Right renal pelvis (tissue), 4 donors: ENCODE data around the gene TRPM6. TPM values are rescaled to one million over a fixed set of nuclear protein-coding genes. Genes with fewer than 3 reads are reported as not detected.
"Not testable (repeated sequence)": the region's sequence is repeated elsewhere in the genome, so short reads cannot be mapped to it uniquely, and the experiment has no call there.

Experiments used
- DNase-seq, 4 donors: peaks; one replicate each; pipeline ENCODE4 v3.0.0-alpha.2; 2013; ENCODE audit warnings: low read depth in 4 of 4, low spot score in 3 of 4, missing footprints in 1 of 4
- polyA plus RNA-seq, 4 donors: library from polyadenylated mRNA; unstranded; fragments of 120-200 nt; gene quantifications; one replicate each; pipeline ENCODE4 v1.2.1, GENCODE V29; 2013; ENCODE audit not compliant: insufficient read length in 4 of 4

TRPM6 gene, protein sequence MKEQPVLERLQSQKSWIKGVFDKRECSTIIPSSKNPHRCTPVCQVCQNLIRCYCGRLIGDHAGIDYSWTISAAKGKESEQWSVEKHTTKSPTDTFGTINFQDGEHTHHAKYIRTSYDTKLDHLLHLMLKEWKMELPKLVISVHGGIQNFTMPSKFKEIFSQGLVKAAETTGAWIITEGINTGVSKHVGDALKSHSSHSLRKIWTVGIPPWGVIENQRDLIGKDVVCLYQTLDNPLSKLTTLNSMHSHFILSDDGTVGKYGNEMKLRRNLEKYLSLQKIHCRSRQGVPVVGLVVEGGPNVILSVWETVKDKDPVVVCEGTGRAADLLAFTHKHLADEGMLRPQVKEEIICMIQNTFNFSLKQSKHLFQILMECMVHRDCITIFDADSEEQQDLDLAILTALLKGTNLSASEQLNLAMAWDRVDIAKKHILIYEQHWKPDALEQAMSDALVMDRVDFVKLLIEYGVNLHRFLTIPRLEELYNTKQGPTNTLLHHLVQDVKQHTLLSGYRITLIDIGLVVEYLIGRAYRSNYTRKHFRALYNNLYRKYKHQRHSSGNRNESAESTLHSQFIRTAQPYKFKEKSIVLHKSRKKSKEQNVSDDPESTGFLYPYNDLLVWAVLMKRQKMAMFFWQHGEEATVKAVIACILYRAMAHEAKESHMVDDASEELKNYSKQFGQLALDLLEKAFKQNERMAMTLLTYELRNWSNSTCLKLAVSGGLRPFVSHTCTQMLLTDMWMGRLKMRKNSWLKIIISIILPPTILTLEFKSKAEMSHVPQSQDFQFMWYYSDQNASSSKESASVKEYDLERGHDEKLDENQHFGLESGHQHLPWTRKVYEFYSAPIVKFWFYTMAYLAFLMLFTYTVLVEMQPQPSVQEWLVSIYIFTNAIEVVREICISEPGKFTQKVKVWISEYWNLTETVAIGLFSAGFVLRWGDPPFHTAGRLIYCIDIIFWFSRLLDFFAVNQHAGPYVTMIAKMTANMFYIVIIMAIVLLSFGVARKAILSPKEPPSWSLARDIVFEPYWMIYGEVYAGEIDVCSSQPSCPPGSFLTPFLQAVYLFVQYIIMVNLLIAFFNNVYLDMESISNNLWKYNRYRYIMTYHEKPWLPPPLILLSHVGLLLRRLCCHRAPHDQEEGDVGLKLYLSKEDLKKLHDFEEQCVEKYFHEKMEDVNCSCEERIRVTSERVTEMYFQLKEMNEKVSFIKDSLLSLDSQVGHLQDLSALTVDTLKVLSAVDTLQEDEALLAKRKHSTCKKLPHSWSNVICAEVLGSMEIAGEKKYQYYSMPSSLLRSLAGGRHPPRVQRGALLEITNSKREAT (N-terminal part only)
- polyA plus RNA-seq = 1 to 10 TPM in 3 of 4 donors, under 1 TPM in 1; 0.69 to 1.7 (median 1.2) TPM

DNA sequence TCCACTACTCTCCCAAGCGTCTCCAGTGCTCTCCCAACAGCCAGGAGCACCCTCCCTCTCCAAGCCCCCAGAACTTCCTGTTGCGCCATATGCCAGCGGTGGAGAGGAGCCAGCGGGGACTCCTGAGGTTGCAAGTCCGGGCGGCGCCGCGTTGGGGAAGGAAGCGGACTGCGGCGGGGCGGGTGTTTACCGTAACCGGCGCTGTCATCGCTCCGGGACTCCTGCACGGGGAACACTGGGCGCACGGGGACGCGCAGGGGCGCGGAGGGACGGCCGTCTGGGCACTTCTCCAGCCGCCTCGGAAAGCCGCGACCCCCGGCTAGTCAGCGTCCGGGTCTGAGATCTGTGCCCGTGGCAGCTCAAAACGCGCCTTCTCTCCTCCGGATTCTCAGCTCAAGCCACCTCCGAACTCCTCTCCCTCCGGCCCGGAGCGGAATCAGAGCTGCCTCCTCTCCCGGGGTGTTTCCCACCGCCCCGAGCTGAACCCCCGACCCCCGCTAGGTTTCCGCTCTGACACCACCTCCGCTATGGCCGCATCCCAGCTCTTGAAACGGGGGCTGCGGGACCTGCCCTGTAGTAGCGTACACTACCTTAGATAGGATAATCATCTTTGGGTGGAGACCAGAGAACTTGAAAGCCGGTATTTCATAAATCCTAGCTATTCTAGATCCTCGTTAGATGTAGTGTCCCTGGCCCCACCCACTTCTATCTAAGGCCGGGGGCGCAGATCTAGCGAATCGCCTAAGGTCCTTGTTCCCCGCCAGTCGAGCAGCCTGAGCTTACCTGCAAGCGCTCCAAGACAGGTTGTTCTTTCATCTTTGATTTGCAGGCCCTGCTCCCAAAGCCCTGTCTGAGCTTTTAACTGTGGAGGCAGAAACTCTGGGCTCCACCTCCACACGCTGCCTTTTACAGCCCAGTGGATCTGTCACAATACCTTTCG lies at the start of gene TRPM6:
Gene TRPM6 (minus strand): TSS at position 881 of the 940 bp plus-strand sequence. CDS start 65 bp downstream, at position 816.
- DNase-seq = peak in 3 of 4 donors; percentile 27 to 41 (median 28)

DNA sequence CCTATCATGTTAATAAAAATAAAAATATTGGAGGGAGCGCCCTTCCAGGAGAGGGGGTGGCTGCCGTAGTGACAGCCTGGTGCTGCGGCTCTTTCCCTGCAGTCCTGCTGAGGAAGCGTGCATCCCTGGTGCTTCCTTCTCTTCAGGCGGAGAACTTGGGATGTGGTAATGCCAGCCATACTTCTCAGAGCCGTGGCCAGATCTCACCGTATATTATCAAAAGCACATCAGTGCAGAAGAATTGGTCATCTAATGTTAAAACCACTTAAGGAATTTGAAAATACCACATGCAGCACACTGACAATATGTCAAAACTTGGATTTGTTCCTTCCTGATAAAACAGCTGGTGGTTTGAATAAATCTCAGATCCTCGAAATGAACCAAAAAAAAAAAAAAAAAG lies 47.3 kb upstream of the TRPM6 start:
- DNase-seq = no peak

DNA sequence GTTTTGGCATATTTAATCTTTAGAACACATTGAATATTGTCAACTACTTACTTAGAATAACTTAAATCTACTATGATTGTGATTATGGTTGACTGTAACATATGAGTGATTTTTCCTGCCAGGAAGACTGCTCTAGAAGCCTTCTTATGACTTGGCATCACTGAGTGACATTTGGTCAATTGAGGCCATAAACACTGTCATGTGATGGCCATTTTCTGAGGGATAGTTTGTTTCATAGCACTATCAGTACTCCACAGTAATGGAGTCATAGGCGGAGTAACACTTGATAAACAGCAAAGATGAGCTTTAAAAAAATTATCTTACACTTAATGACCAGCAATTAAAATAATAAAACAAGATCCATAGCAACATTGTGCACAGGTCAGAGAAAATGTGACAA lies 34.0 kb upstream of the TRPM6 start:
- DNase-seq = no peak

DNA sequence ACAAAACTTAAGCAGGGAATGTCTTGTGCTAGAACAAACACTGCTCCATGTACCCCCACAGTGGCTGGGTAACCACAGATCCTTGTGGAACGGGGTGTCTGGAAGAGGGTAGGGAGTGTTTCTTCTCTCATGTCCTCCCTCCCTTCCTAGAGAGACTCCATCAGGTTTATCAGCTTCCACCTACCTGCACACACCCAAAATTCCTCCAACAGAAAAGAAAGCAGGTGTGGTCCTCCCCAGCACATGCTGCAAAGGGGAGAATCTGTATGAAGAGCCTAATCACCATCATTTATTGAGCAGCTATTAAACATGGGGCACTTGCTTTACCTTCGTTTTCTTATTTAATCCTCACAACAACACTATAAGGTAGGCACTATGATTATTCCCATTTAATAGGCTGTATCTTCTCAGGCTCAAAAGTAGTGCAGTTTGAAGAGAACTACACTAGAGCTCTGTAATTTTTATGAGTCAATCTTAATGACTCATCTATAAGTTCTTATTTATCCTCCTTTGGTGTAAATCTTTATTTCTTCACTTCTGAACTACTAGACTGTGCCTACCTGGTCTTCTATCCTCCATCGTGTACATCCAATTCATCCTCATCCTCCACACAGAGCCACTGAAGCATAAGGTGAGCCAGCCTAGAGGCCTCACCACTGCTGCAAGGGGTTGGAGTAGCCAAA lies 33.4 kb upstream of the TRPM6 start:
- DNase-seq = no peak

DNA sequence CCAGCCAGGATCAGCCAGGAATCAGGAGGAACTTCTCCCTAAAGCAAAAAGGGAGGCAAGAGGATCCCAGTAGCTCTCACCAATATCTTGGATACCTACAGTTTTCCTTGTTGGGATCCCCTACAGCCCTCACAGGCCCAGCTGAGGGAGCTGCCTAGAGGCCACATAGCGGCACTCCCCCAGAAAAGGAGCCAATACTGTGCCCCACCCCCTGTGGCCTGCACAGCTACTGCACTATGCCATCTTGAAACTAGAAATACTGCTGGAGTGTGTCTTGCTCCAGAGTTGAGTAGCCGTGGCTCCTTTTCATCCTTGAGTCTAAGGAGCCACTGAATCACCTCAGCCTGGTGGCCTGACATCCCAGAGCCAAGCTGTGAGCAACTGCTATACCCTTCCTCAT lies 22.3 kb upstream of the TRPM6 start:
- DNase-seq = no peak

DNA sequence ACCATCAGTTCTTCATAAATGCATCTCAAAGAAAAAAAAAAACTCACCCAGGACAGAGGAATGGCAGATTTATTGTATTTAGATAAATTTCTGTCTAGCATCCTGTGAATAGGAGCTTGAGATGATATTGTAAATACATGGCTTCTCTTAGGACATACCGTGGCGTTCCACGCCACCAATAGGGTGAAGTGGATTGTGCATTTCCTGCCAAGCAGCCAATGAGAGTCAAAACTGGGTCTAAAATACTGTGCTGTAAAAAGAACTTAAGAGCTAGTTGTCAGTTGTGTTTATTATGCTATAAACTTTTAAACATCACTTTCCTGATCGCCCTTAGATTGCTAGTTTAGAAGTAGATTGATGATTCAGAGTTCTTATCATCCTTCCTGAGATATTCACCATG lies 20.9 kb upstream of the TRPM6 start:
- no peak for DNase-seq

DNA sequence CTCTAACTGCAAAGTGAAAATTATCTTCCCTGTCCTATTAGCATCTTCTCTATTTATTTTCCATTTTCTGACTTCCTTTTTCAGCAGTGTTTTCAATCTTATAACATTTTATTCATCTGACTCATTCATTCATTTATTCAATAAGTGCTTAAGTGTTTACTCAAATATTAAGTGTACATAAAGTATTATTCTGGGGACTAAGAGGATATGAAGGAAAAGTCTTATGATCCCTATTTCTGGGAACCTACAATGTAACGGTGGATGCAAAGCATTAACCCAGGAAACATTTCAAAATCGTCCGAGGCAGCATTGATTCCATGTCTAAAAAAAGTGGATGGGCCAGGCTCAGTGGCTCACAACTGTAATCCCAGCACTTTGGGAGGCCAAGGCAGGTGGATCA lies 19.4 kb upstream of the TRPM6 start:
- DNase-seq = no peak

DNA sequence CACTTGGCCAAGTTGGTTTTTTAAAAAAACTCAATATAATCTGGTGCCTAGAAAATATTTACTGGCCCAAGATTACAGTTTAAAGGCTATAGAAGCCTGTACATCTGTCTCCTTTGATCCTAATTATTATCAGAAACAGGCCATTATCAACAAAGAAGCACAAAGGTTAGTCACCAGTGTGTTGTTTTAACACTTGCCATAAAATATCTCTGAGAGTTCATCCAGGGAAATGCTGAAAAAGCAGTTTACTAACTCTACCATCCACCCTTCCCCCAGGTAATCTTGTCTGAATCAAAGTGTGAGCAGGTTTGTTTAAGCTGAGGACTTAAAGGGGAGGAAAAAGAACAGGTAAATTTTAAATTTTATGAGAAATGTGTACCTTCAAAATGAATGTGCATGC lies 13.3 kb upstream of the TRPM6 start:
- DNase-seq = no peak

DNA sequence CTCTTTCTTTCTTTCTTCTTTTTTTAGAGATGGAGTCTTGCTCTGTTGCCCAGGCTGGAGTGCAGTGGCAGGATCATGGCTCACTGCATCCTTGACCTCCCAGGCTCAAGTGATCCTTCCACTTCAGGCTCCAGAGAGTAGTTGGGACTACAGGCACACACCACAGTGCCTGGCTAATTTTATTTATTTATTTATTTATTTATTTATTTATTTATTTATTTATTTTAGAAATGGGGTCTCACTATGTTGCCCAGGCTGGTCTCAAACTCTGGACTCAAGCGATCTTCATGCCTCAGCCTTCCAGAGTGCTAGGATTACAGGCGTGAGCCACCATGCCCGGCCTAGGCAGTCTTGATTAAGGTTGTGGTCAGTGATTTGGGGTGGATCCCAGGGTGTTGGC lies 728 bp upstream of the TRPM6 start:
- DNase-seq = not testable (repeated sequence)

DNA sequence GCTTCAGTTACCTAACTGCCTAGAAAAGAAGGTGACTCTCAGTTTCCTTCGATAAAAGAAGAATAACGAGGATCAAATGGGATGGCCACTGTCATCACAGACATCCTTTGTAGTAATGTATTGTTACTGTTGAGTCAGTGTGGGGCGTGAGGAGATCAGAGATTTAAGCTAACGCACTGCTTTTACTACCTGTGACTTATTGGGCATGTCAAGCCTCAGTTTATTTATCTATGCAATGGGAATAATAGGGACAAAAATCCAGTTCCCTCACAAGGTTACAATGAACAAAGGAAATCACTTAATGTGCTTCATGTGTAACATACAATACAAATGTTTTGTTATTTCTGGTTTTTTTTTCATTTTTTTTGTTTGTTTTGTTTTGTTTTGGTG lies 255 bp upstream of the TRPM6 start:
- DNase-seq = no peak

DNA sequence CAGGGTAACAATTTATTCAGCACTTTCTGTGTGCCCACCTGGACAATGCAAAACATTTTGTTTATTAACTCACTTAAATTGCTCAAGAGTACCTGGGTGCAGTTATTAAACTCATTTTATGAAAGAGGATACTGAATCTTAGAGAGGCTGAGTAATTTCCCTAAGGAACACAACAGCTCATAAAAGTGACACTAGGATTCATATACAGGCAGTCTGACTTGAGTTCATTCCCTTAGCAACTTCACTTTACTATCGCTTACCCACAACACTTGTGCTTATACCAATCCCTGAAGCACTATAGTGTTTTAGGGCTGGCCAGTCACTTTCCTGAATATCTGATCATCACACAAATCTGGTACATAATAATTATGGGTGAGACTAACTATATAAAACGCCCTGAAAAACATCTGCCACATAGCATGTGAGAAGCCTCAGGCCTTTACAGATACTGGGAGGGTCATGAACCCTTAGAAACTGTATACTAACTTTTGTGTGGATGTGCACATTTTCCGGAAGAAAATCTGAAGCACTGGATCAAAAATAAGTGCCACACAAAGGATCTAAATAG lies 11.3 kb downstream of the TRPM6 start:
- no peak for DNase-seq

DNA sequence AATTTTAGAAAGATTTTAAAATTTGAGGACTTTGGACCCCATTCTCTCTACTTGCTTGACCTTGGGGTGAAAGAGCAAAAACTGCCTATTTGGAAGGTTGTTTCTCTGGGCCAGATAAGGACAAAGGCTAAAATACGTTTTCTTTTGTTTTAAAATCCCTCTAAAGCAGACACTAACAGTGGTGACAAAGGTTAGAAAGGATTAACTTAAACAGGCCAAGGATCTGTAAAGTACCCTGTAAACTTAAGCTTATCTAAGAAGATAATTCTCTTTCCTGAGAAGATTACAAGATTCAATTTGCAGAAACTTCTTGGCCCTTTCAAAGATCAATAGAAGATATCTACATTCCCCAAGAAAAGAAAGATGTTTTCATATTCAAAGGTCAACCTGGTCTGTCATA lies 12.1 kb downstream of the TRPM6 start:
- no peak for DNase-seq

DNA sequence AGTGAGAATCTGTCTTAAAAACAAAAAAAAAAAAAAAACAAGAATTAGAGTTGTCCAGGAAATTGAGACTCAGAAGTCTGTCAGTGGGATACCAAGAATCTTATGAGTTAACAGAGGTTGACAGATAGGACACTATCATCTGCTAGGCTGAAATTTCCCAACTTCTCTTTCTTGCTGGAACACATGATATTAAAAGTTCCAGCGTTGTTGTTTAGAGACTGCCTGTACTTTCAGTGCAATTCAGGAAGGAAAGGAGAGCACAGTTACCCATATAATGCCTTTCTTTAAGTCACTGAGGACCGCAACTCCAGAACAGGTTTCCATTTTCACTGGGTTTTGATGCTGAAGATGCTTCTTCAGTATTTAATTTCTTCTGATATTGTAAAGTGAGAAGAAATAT lies 13.5 kb downstream of the TRPM6 start:
- no peak for DNase-seq

DNA sequence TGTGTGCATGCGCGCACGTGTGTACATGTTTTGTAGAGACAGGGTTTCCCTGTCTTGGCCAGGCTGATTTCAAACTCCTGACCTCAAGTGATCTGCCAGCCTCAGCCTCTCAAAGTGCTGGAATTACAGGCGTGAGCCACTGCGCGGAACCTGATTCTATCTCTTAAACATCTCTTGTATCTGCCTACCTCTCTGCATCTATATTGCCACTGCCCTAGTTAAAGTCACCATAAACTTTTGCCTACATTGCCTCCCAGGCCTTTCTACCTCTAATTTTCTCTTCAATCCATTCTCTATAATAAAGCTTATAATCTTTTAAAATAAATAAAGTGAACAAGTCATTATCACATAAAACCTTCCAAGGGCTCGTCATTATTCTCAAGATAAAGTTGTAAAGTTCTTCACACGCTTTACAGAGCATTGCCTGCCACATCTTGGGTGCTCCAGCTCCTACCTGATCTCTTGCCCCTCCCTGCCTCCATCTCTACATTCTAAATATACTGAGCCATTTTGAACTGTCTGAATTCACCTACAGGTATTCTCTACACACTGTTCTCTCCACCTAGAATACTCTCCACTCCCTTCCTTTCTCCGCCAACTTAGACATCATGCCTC lies 15.0 kb downstream of the TRPM6 start:
- no peak for DNase-seq

DNA sequence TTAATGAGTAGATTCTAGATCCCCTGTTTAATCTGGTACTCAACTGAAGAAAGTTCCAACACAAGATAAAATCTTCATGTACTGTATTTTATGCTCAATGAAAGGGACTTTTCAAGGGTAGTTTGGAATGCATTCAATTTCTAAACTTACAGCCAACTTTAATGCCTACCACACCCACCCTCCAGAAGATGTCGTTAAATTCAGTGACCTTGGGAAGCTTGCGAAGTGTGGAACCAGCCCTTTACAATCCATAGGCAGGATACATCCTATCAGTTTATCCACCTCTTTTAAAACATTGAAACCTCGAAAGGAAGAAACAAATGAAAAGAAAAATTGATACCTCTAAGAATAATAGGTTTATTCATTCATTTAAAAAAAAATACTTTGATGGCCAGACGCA lies 20.2 kb downstream of the TRPM6 start:
- no peak for DNase-seq

DNA sequence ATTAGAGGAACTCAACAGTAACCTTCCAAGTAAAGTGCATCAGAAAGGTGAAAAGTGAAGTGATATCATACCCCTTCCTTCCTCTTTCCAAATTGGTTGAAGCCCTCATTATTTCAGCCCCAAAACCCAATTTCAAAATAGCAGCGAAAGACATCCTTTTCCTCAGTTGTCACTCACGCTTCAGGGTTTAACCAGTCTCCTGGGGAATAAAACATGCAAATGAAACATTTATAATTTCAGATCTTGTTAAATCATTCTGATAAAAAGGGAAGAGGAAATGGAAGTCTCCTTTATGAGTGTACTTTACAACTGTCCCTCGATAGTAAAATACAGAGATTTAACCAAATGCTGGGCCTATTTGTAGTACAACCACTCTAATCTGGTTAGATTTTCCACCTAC lies 22.5 kb downstream of the TRPM6 start:
- DNase-seq = no peak

DNA sequence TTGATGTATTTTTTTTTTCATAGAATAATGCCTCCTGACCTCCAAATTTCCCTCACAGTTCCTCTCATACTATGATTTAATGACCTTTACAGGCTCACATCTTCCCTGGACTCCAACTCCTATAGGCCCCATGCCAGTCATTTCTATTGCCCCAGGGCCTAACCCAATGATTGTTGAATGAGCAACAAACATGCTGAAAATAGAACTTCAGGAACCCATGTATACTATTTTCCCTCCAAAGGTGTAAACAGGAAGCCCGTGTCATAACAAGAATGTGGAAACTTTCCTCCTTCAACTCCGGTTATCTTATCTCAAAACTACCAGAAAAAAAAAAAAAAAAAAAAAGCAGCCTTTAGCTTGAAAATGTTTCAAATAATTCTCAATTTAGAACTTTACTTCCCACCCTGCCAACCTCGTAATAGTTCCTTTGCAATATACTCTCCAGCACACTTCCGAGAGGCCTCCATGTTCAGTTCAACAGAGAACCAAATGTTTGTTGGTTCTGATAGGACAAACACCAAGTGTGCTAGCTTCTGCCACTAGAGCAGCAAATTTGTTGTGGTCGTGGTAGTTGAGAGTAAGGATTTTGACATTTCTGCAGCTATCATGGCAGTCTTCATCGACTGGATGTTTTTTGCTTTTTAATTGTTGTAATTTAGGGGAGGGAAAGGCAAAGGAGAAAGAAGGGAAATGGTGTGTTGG lies 25.8 kb downstream of the TRPM6 start:
- no peak for DNase-seq

DNA sequence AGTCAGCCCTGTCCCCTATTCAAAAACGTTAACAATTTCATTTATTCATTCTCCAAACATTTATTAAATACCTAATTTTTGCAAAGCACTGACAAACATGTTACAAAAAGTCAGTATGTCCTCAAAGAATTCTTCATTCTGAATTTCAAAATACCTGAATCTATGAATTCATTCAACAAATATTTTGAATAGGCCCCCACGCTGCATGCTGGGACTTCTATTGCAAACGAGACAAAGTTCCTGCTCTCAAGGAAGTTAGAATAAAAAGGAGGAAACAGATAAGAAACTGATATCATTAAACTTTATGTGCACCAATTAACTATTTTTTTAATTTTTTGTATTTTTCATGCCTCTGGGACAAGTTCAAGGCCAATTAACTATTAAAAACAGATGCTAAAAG lies 26.6 kb downstream of the TRPM6 start:
- DNase-seq = no peak
